ENCODE measurements around the gene TEX261.

TEX261 gene

GRCh38 chr2:70981421-70981820 is 13.3 kb downstream of the TEX261 start:
- peak; percentile 36 for DNase-seq

GRCh38 chr2:70979626-70980025 is 15.0 kb downstream of the TEX261 start:
- peak; percentile 34 for DNase-seq

- no peak for DNase-seq
These were observed 15.5 kb downstream of the TEX261 start for GRCh38 chr2:70979180-70979488.

- DNase-seq, result peak; percentile 73
These were observed 16.1 kb downstream of the TEX261 start, which contains the start of gene ANKRD53 for GRCh38 chr2:70978341-70979179. Gene ANKRD53, plus strand, starts transcription at chr2:70978630. Its CDS starts 16 bp downstream, at chr2:70978646.

- peak; percentile 41 for DNase-seq
These were observed 17.0 kb downstream of the TEX261 start for GRCh38 chr2:70977605-70978205.

GRCh38 chr2:70975237-70975636 is 19.4 kb downstream of the TEX261 start:
- no peak for DNase-seq

- DNase-seq, result no peak
These were observed 20.1 kb downstream of the TEX261 start for GRCh38 chr2:70974592-70974991.

GRCh38 chr2:70967189-70967588 is 27.5 kb downstream of the TEX261 start:
- no peak for DNase-seq

GRCh38 chr2:70966681-70967080 is 28.0 kb downstream of the TEX261 start:
- no peak for DNase-seq

GRCh38 chr2:70965506-70965905 is 29.2 kb downstream of the TEX261 start:
- no peak for DNase-seq

GRCh38 chr2:70964596-70965386 is 29.9 kb downstream of the TEX261 start:
- DNase-seq, result peak; percentile 52

- no peak for DNase-seq
These were observed 30.5 kb downstream of the TEX261 start for GRCh38 chr2:70964133-70964532.

- no peak for DNase-seq
These were observed 31.5 kb downstream of the TEX261 start for GRCh38 chr2:70962885-70963878.

- DNase-seq, result no peak
These were observed 32.3 kb downstream of the TEX261 start for GRCh38 chr2:70962211-70962884.

GRCh38 chr2:70961648-70961994 is 33.1 kb downstream of the TEX261 start:
- no peak for DNase-seq

- no peak for DNase-seq
These were observed 33.6 kb downstream of the TEX261 start for GRCh38 chr2:70960833-70961647.

GRCh38 chr2:70959851-70960832 is 34.5 kb downstream of the TEX261 start:
- DNase-seq, result no peak

- no peak for DNase-seq
These were observed 35.4 kb downstream of the TEX261 start for GRCh38 chr2:70959271-70959761.

- no peak for DNase-seq
These were observed 35.9 kb downstream of the TEX261 start for GRCh38 chr2:70958759-70959158.

- DNase-seq, result no peak
These were observed 36.9 kb downstream of the TEX261 start for GRCh38 chr2:70957798-70958197.

Data from right forelimb (tissue), 1 donor.